ENCODE data around the gene ISCA2.
"Not testable (repeated sequence)": the region's sequence is repeated elsewhere in the genome, so short reads cannot be mapped to it uniquely, and the experiment has no call there.

Gene ISCA2

GRCh38 chr14:74531467-74531866 is 37.9 kb downstream of the ISCA2 start:
- DNase-seq, result no peak

GRCh38 chr14:74532246-74532645 is 38.7 kb downstream of the ISCA2 start:
- DNase-seq, result no peak

- no peak for DNase-seq
These were observed 40.0 kb downstream of the ISCA2 start for GRCh38 chr14:74533576-74533975.

GRCh38 chr14:74535756-74536325 is 42.3 kb downstream of the ISCA2 start:
- DNase-seq, result no peak

GRCh38 chr14:74536336-74536735 is 42.8 kb downstream of the ISCA2 start:
- DNase-seq, result not testable (repeated sequence)

- DNase-seq, result no peak
These were observed 45.1 kb downstream of the ISCA2 start for GRCh38 chr14:74538411-74539391.

GRCh38 chr14:74539503-74539902 is 45.9 kb downstream of the ISCA2 start:
- DNase-seq, result no peak

- DNase-seq, result no peak
These were observed 47.7 kb downstream of the ISCA2 start for GRCh38 chr14:74541225-74541624.

- DNase-seq, result no peak
These were observed 48.6 kb downstream of the ISCA2 start for GRCh38 chr14:74542056-74542685.

- no peak for DNase-seq
These were observed 50.3 kb downstream of the ISCA2 start for GRCh38 chr14:74543771-74544438.

GRCh38 chr14:74545386-74545785 is 51.8 kb downstream of the ISCA2 start:
- no peak for DNase-seq

- DNase-seq, result no peak
These were observed 52.9 kb downstream of the ISCA2 start for GRCh38 chr14:74546416-74546815.
